Testis (tissue), 3 donors: ENCODE measurements around the gene CCL14. TPM values are rescaled to one million over a fixed set of nuclear protein-coding genes. Genes with fewer than 3 reads are reported as not detected.
"Not testable (repeated sequence)": the region's sequence is repeated elsewhere in the genome, so short reads cannot be mapped to it uniquely, and the experiment has no call there.

Source experiments
- DNase-seq: peaks from one replicate; pipeline ENCODE4 v3.0.0-alpha.2; 2019
- H3K27ac ChIP-seq, 2 donors: fragments of 200-600 bp; sonication (generic); one replicate each; pipeline ENCODE4 v1.5.1; 2019
- H3K27me3 ChIP-seq: fragments of 200-600 bp; sonication (generic); one replicate; pipeline ENCODE4 v1.5.1; 2019
- H3K36me3 ChIP-seq: fragments of 200-600 bp; sonication (generic); one replicate; pipeline ENCODE4 v1.5.1; 2017; ENCODE audit warnings: low read depth; ENCODE audit errors: missing control alignments
- H3K4me1 ChIP-seq: fragments of 200-600 bp; sonication (generic); one replicate; pipeline ENCODE4 v1.5.1; 2019
- H3K4me3 ChIP-seq, 2 donors: fragments of 200-600 bp; sonication (generic); one replicate each; pipeline ENCODE4 v1.5.1; 2017 to 2019
- H3K9me3 ChIP-seq: fragments of 200-600 bp; sonication (generic); one replicate; pipeline ENCODE4 v1.5.1; 2017
- POLR2A ChIP-seq: fragments of 450-650 bp; IDR thresholded peaks from one replicate; pipeline ENCODE4 v1.6.1; 2017; ENCODE audit warnings: antibody characterized with exemption, mild to moderate bottlenecking, moderate library complexity
- WGBS, 2 donors: methylation state at CpG; one replicate each; pipeline ENCODE4 v1.1.5; 2018; 5-methylcytosine and 5-hydroxymethylcytosine counted together
- intact Hi-C: fragments of 100-400 bp; cut with DNase I; formaldehyde crosslinking; loops from one replicate; pipeline ENCODE4 v1.15.1; 2023; ENCODE audit warnings: low total_unique reads
- polyA plus RNA-seq: library from polyadenylated mRNA; stranded (reverse); fragments of 350-450 nt; fragmentation: Illumina TruSeq; extraction: RNeasy Lipid Tissue Mini Kit (QIAGEN cat#74804); gene quantifications from one replicate; pipeline ENCODE4 v1.2.3, GENCODE V29; 2014; ENCODE audit warnings: low read depth, low replicate concordance; ENCODE audit not compliant: insufficient read depth
- total RNA-seq, 2 donors: library from RNA; depleted of rRNA; stranded (reverse); fragments of >200 nt; gene quantifications; one replicate each; pipeline ENCODE4 v1.2.3, GENCODE V29; 2016
- TF ChIP-seq, protein P1 (sequence below), 3 experiments: fragments of 450-650 bp in 2 of 3; fragments of 200-600 bp in 1 of 3; sonication (generic) in 1 of 3; IDR thresholded peaks; one replicate each; pipeline ENCODE4 v1.5.1; 2016 to 2019; ENCODE audit warnings: antibody characterized with exemption in 3 of 3, mild to moderate bottlenecking in 2 of 3, moderate library complexity in 1 of 3

Gene CCL14
- total and polyA plus RNA-seq, 3 donors from 2014 or later: 11.4 to 57.5 (median 12.3) TPM

DNA sequence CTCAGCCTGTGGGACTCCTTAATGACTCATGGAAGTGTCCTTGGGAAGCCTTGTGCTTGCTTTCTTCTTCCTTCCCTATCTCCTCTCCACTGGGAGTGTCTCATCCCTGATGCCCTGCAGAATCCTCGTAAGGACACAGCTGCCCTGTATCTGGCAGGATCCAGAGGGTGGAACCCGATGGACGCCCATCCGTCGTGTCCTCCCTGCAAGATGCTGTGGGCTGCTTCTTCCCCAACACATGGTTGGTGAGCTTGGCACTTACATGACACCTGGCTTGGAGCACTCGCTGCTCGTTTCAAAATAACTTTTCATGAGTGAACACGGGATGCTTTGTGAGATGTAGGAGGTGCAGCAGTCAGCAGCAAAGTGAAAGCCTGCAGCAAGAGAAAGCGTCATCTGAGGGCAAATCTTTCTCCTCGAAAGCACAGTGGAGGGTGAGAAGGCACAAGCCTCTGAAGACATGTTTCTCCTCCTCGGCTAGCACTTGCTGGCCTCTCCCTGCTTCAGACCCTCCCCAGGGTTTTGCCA, 11.6 kb upstream of the CCL14 start:
- H3K4me3 ChIP-seq: no peak overlapping the region
- H3K4me1 ChIP-seq: no peaks in the 10 kb centered on the region
- no peak for DNase-seq
- no peaks in the 10 kb centered on the region for H3K36me3 ChIP-seq
- H3K27me3 ChIP-seq: no peaks in the 10 kb centered on the region
- H3K27ac ChIP-seq: no peak overlapping the region
- WGBS, 2 donors: 54 to 58% methylated on average over 10 to 11 of the region's 11 CpGs
- intact Hi-C loops: no loop called here
- no peak for TF ChIP-seq POLR2A
- TF ChIP-seq, protein P1, sequence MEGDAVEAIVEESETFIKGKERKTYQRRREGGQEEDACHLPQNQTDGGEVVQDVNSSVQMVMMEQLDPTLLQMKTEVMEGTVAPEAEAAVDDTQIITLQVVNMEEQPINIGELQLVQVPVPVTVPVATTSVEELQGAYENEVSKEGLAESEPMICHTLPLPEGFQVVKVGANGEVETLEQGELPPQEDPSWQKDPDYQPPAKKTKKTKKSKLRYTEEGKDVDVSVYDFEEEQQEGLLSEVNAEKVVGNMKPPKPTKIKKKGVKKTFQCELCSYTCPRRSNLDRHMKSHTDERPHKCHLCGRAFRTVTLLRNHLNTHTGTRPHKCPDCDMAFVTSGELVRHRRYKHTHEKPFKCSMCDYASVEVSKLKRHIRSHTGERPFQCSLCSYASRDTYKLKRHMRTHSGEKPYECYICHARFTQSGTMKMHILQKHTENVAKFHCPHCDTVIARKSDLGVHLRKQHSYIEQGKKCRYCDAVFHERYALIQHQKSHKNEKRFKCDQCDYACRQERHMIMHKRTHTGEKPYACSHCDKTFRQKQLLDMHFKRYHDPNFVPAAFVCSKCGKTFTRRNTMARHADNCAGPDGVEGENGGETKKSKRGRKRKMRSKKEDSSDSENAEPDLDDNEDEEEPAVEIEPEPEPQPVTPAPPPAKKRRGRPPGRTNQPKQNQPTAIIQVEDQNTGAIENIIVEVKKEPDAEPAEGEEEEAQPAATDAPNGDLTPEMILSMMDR (IDR thresholded peaks at IDR 0.05): no peak
- no peaks in the 10 kb centered on the region for H3K9me3 ChIP-seq

DNA sequence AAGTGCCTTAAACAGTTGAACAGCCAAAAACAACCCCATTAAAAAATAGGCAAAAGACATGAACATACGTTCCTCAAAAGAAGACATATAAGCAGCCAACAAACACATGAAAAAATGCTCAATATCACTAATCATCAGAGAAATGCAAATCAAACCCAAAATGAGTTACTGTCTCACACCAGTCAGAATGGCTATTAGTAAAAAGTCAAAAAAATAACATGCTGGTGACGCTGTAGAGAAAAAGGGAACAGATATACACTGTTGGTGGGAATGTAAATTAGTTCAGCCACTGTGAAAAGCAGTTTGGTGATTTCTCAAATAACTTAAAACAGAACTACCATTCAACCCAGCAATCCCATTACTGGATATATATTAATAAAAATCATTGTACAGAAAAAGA, 8.8 kb upstream of the CCL14 start:
- DNase-seq, H3K27me3 ChIP-seq, H3K4me1 ChIP-seq, H3K9me3 ChIP-seq, intact Hi-C loops, H3K4me3 ChIP-seq, H3K36me3 ChIP-seq, H3K27ac ChIP-seq: not testable (repeated sequence)
- WGBS, 2 donors: 70 to 78% methylated on average over 2 of the region's 2 CpGs

DNA sequence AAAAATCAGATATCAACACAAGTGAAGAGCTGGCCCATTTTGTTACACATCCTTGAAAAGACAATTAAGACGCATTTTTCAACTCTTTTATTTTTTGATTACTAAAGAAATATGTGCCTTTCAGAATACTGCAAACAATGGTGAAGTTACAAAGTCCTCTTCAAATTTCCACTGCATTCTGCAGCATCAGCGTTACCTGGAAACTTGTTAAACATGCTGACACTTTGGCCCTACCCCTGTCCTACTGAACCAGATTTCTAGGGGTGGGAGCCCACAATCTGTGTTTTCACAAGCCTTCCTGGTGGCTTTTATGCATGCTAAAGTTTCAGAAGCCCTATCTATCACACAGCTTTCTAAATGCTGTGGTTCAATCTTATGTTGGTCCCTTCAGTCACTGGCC, 4.5 kb upstream of the CCL14 start:
- no peak overlapping the region for H3K27ac ChIP-seq
- TF ChIP-seq POLR2A: no peak
- TF ChIP-seq, protein P1 (IDR thresholded peaks at IDR 0.05): no peak
- H3K4me3 ChIP-seq: no peak overlapping the region
- no peaks in the 10 kb centered on the region for H3K36me3 ChIP-seq
- no peaks in the 10 kb centered on the region for H3K9me3 ChIP-seq
- WGBS, 2 donors: 85 to 95% methylated on average over 2 of the region's 2 CpGs
- DNase-seq: no peak
- intact Hi-C loops: no loop called here
- no peaks in the 10 kb centered on the region for H3K4me1 ChIP-seq
- no peaks in the 10 kb centered on the region for H3K27me3 ChIP-seq

DNA sequence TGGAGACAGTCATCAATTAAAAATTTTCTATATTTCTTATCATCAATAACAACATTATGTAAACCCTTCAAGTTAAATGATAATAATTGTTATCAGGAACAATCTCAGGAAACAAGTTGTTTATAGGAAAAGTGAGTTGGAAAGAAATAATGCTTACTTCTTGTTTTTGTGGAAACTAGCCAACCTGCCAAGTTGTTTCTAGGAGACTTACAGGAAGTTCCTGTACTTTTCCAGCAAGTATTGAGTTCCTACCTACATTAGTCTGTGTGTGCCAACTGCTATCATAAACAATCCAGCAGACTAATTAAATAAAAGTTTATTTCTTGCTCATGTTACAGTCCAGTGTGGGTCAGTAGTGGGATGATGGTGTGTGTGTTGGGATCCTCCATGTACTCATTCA, 1.6 kb upstream of the CCL14 start:
- DNase-seq: no peak
- H3K36me3 ChIP-seq: no peaks in the 10 kb centered on the region
- H3K4me1 ChIP-seq: no peaks in the 10 kb centered on the region
- no peaks in the 10 kb centered on the region for H3K27me3 ChIP-seq
- TF ChIP-seq, protein P1 (IDR thresholded peaks at IDR 0.05): no peak
- no peak for TF ChIP-seq POLR2A
- H3K27ac ChIP-seq: no peak overlapping the region
- intact Hi-C loops: no loop called here
- H3K4me3 ChIP-seq: no peak overlapping the region
- H3K9me3 ChIP-seq: no peaks in the 10 kb centered on the region

DNA sequence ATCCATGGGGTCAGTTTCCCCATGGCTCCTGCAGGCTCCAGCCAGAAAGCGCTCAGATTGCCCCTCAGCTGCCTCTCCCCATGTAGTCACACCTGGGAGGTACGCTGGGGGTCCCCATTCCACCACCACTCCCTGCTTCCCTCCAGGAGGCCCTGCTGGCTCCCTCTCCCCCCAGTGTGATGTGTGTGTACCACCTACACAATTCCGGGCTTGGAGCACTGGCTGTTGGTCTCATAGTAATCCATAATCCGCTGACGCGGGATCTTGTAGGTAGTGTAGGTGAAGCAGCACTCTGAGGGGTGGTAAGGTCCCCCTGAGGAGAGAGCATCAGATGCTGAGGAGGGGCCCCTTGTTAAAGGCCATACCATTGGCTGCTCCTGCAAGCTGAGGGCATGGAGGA, 2.4 kb downstream of the CCL14 start:
- Histone ChIP-seq H3K36me3 (no peaks in the 10 kb centered on the region), H3K9me3 (no peaks in the 10 kb centered on the region), H3K27ac (no peak overlapping the region), H3K4me3 (no peak overlapping the region), H3K27me3 (no peaks in the 10 kb centered on the region), H3K4me1 (no peaks in the 10 kb centered on the region)
- 94 to 98% methylated on average over 6 of the region's 6 CpGs for WGBS, 2 donors
- no peak for TF ChIP-seq POLR2A
- TF ChIP-seq, protein P1 (IDR thresholded peaks at IDR 0.05): no peak
- intact Hi-C loops: no loop called here
- no peak for DNase-seq
